ENCODE measurements around the gene MTHFR. TPM values are rescaled to one million over a fixed set of nuclear protein-coding genes. Genes with fewer than 3 reads are reported as not detected.

Gene MTHFR
- total RNA-seq, 2 experiments from 2014 or later = 9.6 TPM

DNA sequence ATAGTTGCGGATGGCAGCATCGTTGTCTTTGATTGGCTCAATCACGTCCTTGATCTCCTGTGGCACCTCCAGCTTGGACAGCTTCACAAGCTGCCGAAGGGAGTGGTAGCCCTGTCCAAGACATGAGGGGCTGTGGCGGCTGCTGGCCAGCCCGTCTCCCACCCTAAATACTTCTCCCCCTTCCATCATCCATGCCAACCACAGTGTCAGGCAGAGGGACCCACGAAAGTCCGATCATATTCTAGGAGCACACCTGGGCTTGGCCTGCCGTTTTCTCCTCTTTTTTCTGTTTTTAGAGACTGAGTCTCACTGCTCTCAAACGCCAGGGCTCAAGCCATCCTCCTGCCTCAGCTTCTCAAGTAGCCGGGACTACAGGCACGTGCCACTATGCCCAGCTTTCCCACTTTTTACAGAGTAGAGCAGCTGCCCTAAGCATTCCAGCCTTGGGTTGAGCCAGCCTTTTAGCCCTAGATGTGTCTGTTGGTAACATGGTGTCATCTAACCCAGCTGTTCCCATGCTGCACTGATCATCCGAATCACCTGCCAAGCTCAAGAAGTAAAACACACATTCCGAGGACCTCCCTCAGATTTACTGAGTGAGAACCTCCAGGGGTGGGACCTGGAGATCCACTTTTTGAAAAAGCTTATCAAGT lies 10.4 kb downstream of the MTHFR start:
- intact Hi-C loops (cut with micrococcal nuclease) = no loop called here
- H3K36me3 Mint-ChIP-seq (ENCODE audit: low read depth) = peaks cover 6% of the 10 kb centered on the region
- ChIA-PET CTCF (no interaction called here), POLR2A (interaction anchor here (1.2 kb wide), 1 partner anchor 115 kb away, joined by 3 read pairs; no protein-coding TSS in a partner anchor)
- no peaks in the 10 kb centered on the region for H3K9me3 Mint-ChIP-seq
- no peak for DNase-seq
- no peak overlapping the region for H3K4me3 Mint-ChIP-seq
- no peaks in the 10 kb centered on the region for H3K27me3 Mint-ChIP-seq
- H3K4me1 Mint-ChIP-seq (ENCODE audit: low read depth) = no peaks in the 10 kb centered on the region
- TF ChIP-seq, protein P1, sequence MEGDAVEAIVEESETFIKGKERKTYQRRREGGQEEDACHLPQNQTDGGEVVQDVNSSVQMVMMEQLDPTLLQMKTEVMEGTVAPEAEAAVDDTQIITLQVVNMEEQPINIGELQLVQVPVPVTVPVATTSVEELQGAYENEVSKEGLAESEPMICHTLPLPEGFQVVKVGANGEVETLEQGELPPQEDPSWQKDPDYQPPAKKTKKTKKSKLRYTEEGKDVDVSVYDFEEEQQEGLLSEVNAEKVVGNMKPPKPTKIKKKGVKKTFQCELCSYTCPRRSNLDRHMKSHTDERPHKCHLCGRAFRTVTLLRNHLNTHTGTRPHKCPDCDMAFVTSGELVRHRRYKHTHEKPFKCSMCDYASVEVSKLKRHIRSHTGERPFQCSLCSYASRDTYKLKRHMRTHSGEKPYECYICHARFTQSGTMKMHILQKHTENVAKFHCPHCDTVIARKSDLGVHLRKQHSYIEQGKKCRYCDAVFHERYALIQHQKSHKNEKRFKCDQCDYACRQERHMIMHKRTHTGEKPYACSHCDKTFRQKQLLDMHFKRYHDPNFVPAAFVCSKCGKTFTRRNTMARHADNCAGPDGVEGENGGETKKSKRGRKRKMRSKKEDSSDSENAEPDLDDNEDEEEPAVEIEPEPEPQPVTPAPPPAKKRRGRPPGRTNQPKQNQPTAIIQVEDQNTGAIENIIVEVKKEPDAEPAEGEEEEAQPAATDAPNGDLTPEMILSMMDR (IDR thresholded peaks at IDR 0.05) = no peak
- no peak for ATAC-seq
- H3K27ac Mint-ChIP-seq = no peak overlapping the region

DNA sequence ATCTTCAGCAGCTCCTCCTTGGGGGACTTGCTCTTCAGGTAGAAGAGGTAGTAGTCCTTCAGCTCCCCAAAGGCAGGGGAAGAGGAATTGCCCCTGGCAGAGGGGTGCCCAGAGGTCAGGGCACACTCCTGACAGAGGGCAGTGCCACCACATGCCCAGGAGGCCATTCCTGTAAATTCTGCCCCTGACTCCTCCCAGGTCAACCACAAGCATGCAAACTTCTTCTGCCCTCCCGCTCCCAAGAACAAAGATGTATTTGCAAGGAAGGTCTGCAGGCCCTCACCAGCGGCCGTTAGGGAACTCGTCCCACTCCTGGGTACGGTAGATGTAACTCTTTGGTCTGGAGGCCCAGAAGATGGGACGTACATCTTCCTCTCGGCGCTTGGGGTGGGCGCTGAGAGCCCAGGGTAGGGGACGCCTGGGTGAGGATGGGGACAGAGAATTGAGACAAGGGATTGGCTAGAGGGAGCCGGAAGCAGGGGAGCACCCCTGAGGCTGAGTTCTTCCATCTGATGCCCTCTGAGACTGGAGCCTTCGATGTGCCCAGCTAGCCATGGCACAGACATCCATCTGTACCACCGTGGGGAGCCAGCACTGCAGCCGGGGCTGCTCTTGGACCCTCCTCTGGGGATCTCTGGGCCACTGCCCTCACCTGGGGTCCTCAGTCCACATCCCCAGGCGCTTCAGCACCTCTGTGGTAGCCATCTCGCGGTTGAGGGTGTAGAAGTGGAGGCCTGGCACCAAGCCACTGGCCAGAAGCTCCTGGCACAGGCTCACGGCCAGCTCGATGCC lies 11.1 kb downstream of the MTHFR start:
- Mint-ChIP-seq H3K27me3 (no peaks in the 10 kb centered on the region), H3K4me3 (no peak overlapping the region), H3K9me3 (no peaks in the 10 kb centered on the region), H3K4me1 (ENCODE audit: low read depth) (no peaks in the 10 kb centered on the region), H3K36me3 (ENCODE audit: low read depth) (peaks cover 6% of the 10 kb centered on the region), H3K27ac (no peak overlapping the region)
- ChIA-PET CTCF (no interaction called here), POLR2A (interaction anchor here (1.0 to 3.8 kb wide), 3 partner anchors 9 to 116 kb away, joined by 3 to 17 read pairs (median 3); no protein-coding TSS in a partner anchor)
- DNase-seq = no peak
- intact Hi-C loops (cut with micrococcal nuclease) = no loop called here
- ATAC-seq = no peak
- TF ChIP-seq, protein P1 (IDR thresholded peaks at IDR 0.05) = no peak

DNA sequence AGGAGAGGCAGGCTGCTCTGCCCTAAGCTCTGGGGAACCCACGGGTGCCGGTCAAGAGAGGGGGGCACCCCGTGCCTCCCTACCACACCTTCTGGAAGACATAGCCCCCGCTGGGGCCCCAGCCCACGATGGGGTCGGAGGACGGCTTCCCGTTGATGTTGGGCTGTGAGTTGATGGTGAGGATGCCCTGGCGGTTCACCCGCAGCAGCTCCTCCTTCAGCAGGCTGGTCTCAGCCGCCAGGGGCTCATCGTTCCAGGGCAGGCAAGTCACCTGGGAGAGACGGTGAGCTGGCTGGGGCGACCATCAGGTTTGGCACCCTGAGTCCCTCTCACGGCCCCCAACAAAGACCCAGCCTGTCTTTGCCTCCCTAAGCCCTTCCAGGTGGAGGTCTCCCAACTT lies 11.9 kb downstream of the MTHFR start:
- intact Hi-C loops (cut with micrococcal nuclease) = no loop called here
- Mint-ChIP-seq H3K27me3 (no peaks in the 10 kb centered on the region), H3K36me3 (ENCODE audit: low read depth) (peaks cover 6% of the 10 kb centered on the region), H3K4me1 (ENCODE audit: low read depth) (no peaks in the 10 kb centered on the region), H3K27ac (no peak overlapping the region), H3K4me3 (no peak overlapping the region), H3K9me3 (no peaks in the 10 kb centered on the region)
- no peak for ATAC-seq
- TF ChIP-seq, protein P1 (IDR thresholded peaks at IDR 0.05) = no peak
- no peak for DNase-seq
- ChIA-PET CTCF (no interaction called here), POLR2A (interaction anchor here (1.0 to 3.8 kb wide), 2 partner anchors 9 to 114 kb away, joined by 3 to 17 read pairs; no protein-coding TSS in a partner anchor)

- Mint-ChIP-seq H3K4me3 (no peak overlapping the region), H3K27me3 (no peaks in the 10 kb centered on the region), H3K36me3 (ENCODE audit: low read depth) (peaks cover 6% of the 10 kb centered on the region), H3K27ac (no peak overlapping the region), H3K9me3 (no peaks in the 10 kb centered on the region), H3K4me1 (ENCODE audit: low read depth) (no peaks in the 10 kb centered on the region)
- intact Hi-C loops (cut with micrococcal nuclease) = no loop called here
- DNase-seq (no peak), ATAC-seq (no peak)
- TF ChIP-seq, protein P1 (IDR thresholded peaks at IDR 0.05) = no peak
- CTCF ChIA-PET = interaction anchor here (1.7 kb wide), 1 partner anchor 11 kb away, joined by 6 read pairs; no protein-coding TSS in a partner anchor
- POLR2A ChIA-PET = interaction anchor here (3.8 kb wide), 1 partner anchor 116 kb away, joined by 17 read pairs; no protein-coding TSS in a partner anchor
Observed at GRCh38 chr1:11792106-11792505, 13.7 kb downstream of the MTHFR start.

Measured in activated CD8-positive, alpha-beta T cell treated with anti-CD3 and anti-CD28 coated beads for 36 hours (primary cell).